ENCODE results near the gene GLTPD2. TPM values are rescaled to one million over a fixed set of nuclear protein-coding genes. Genes with fewer than 3 reads are reported as not detected.

GLTPD2 gene
- total RNA-seq, 2 donors from 2014 or later, result not detected

DNA sequence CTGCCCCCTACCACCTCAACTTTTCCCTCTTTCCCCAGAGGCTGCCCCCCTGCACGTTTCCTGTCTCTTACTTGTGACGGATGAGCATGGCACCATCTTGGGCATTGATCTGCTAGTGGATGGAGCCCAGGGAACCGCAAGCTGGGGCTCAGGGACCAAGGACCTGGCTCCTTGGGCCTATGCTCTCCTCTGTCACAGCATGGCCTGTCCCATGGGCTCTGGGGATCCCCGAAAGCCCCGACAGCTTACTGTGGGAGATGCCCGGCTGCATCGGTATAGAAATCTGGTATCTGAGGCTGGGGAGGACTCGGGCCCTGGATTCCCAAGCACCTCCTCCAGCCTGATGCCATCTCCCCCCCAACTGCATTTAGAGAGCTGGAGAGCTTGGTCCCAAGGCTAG, 47.2 kb upstream of the GLTPD2 start:
- 96 to 98% methylated on average over 6 to 8 of the region's 8 CpGs for WGBS, 2 donors
- intact Hi-C loops (cut with DNase I), result no loop called here
- Histone ChIP-seq H3K27me3 (peaks cover 0 to 16% of the 10 kb centered on the region in 2 donors), H3K27ac (no peak overlapping the region), H3K36me3 (replicated peaks in 1 of 2; ENCODE audit: insufficient read depth in 1 of 2, low read depth in 2 of 2) (no peaks in the 10 kb centered on the region), H3K4me1 (peaks cover 19% of the 10 kb centered on the region), H3K4me3 (no peak overlapping the region), H3K9me3 (no peaks in the 10 kb centered on the region)
- TF ChIP-seq, protein P1, sequence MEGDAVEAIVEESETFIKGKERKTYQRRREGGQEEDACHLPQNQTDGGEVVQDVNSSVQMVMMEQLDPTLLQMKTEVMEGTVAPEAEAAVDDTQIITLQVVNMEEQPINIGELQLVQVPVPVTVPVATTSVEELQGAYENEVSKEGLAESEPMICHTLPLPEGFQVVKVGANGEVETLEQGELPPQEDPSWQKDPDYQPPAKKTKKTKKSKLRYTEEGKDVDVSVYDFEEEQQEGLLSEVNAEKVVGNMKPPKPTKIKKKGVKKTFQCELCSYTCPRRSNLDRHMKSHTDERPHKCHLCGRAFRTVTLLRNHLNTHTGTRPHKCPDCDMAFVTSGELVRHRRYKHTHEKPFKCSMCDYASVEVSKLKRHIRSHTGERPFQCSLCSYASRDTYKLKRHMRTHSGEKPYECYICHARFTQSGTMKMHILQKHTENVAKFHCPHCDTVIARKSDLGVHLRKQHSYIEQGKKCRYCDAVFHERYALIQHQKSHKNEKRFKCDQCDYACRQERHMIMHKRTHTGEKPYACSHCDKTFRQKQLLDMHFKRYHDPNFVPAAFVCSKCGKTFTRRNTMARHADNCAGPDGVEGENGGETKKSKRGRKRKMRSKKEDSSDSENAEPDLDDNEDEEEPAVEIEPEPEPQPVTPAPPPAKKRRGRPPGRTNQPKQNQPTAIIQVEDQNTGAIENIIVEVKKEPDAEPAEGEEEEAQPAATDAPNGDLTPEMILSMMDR (IDR thresholded peaks at IDR 0.05), result no peak
- no peak for TF ChIP-seq POLR2A (IDR thresholded peaks at IDR 0.05)
- ATAC-seq (no peak), DNase-seq (no peak)

GRCh38 chr17:4742133-4742532, 46.6 kb upstream of the GLTPD2 start:
- H3K9me3 ChIP-seq, result no peaks in the 10 kb centered on the region
- 83 to 86% methylated on average over 6 to 9 of the region's 9 CpGs for WGBS, 2 donors
- TF ChIP-seq, protein P1 (IDR thresholded peaks at IDR 0.05), result no peak
- TF ChIP-seq POLR2A (IDR thresholded peaks at IDR 0.05), result no peak
- DNase-seq, result no peak
- peaks cover 19% of the 10 kb centered on the region for H3K4me1 ChIP-seq
- no peak overlapping the region for H3K4me3 ChIP-seq
- ATAC-seq, result no peak
- intact Hi-C loops (cut with DNase I), result no loop called here
- H3K27ac ChIP-seq, result no peak overlapping the region
- H3K27me3 ChIP-seq, result peaks cover 0 to 16% of the 10 kb centered on the region in 2 donors
- no peaks in the 10 kb centered on the region for H3K36me3 ChIP-seq (replicated peaks in 1 of 2; ENCODE audit: insufficient read depth in 1 of 2, low read depth in 2 of 2)

DNA sequence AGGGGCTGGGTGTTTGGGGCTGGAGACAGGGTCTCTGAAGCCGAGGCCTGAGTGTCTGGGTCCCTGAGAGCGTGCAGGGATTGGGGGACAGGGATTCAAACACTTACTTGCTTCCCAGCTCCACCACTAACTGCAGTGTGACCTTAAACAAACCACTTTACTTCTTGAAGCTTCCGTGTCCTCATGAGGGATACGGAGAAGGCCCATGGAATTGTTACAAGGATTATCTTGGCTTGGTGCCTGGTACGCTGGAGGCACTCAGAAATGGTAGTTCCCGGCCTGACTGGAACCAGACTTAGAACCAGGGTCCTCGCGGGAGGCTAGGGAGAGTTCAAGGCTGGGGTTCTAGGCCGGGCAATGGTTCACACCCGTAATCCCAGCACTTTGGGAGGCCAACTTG, 46.1 kb upstream of the GLTPD2 start:
- peaks cover 19% of the 10 kb centered on the region for H3K4me1 ChIP-seq
- no peak overlapping the region for H3K27ac ChIP-seq
- H3K36me3 ChIP-seq (replicated peaks in 1 of 2; ENCODE audit: insufficient read depth in 1 of 2, low read depth in 2 of 2), result no peaks in the 10 kb centered on the region
- 90 to 100% methylated on average over 3 to 10 of the region's 10 CpGs for WGBS, 2 donors
- intact Hi-C loops (cut with DNase I), result no loop called here
- DNase-seq, result no peak
- TF ChIP-seq POLR2A (IDR thresholded peaks at IDR 0.05), result no peak
- TF ChIP-seq, protein P1 (IDR thresholded peaks at IDR 0.05), result no peak
- peaks cover 0 to 16% of the 10 kb centered on the region in 2 donors for H3K27me3 ChIP-seq
- H3K4me3 ChIP-seq, result no peak overlapping the region
- ATAC-seq, result no peak
- no peaks in the 10 kb centered on the region for H3K9me3 ChIP-seq

DNA sequence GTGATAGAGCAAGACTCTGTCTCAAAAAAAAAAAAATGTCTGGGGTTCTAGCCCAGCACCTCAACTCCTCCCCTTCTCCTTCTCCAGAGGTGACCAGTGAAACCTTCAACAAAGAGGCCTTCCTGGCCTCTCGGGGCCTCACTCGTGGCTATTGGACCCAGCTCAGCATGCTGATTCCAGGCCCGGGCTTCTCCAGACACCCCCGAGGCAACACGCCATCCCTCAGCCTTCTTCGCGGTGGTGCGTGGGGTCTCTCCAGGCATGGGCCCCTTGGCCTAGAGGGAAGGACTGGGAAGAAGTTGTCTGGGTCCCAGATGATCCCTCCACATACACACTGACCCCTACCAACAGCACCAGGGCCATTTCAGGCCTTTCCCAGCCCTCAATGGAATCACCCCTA, 45.5 kb upstream of the GLTPD2 start:
- no peak for ATAC-seq
- no peak overlapping the region for H3K4me3 ChIP-seq
- H3K27me3 ChIP-seq, result peaks cover 0 to 16% of the 10 kb centered on the region in 2 donors
- intact Hi-C loops (cut with DNase I), result no loop called here
- H3K9me3 ChIP-seq, result no peaks in the 10 kb centered on the region
- no peak for DNase-seq
- WGBS, 2 donors, result 73 to 94% methylated on average over 6 to 8 of the region's 8 CpGs
- TF ChIP-seq POLR2A (IDR thresholded peaks at IDR 0.05), result no peak
- TF ChIP-seq, protein P1 (IDR thresholded peaks at IDR 0.05), result no peak
- H3K4me1 ChIP-seq, result peaks cover 16% of the 10 kb centered on the region
- H3K36me3 ChIP-seq (replicated peaks in 1 of 2; ENCODE audit: insufficient read depth in 1 of 2, low read depth in 2 of 2), result no peaks in the 10 kb centered on the region
- H3K27ac ChIP-seq, result no peak overlapping the region

- H3K36me3 ChIP-seq (replicated peaks in 1 of 2; ENCODE audit: insufficient read depth in 1 of 2, low read depth in 2 of 2), result no peaks in the 10 kb centered on the region
- DNase-seq (no peak), ATAC-seq (no peak)
- H3K27ac ChIP-seq, result no peak overlapping the region
- TF ChIP-seq, protein P1 (IDR thresholded peaks at IDR 0.05), result no peak
- TF ChIP-seq POLR2A (IDR thresholded peaks at IDR 0.05), result no peak
- H3K4me1 ChIP-seq, result peaks cover 10% of the 10 kb centered on the region
- no peaks in the 10 kb centered on the region for H3K9me3 ChIP-seq
- H3K4me3 ChIP-seq, result no peak overlapping the region
- H3K27me3 ChIP-seq, result peaks cover 0 to 21% of the 10 kb centered on the region in 2 donors
- intact Hi-C loops (cut with DNase I), result no loop called here
- WGBS, 2 donors, result 79 to 81% methylated on average over 9 of the region's 9 CpGs
Observed at GRCh38 chr17:4743898-4744297, 44.9 kb upstream of the GLTPD2 start.

Data from body of pancreas (tissue), 4 donors.